Keratinocyte (primary cell): Measurements from ENCODE around the gene KIF3A. TPM values are rescaled to one million over a fixed set of nuclear protein-coding genes. Genes with fewer than 3 reads are reported as not detected.

Experiments
- DNase-seq: peaks from one replicate; pipeline ENCODE4 v3.0.0-alpha.2; 2011; ENCODE audit warnings: low read depth, missing footprints, low spot score
- FAIRE-seq: peaks from 2 replicates; lab custom pipeline; 2011; peaks lifted over from hg19 to GRCh38; lab: Jason Lieb, UNC
- H2AFZ ChIP-seq: 2 replicates; pipeline ENCODE4 v1.6.0; 2012; ENCODE audit warnings: low read length, control low read depth, inconsistent platforms; ENCODE audit not compliant: control insufficient read depth
- H3K27ac ChIP-seq: 2 replicates; pipeline ENCODE4 v1.5.1; 2011; ENCODE audit warnings: low read length; ENCODE audit not compliant: control insufficient read depth, insufficient read depth
- H3K27me3 ChIP-seq: 3 replicates; pipeline ENCODE4 v1.6.0; 2011; ENCODE audit warnings: low read length; ENCODE audit not compliant: control insufficient read depth, insufficient read depth; ENCODE audit errors: extremely low read depth
- H3K36me3 ChIP-seq, 2 experiments: 2 replicates in 1 of 2; 3 replicates in 1 of 2; pipeline ENCODE4 v1.5.1; 2011; ENCODE audit warnings: low read length in 2 of 2, mild to moderate bottlenecking in 1 of 2; ENCODE audit not compliant: control insufficient read depth in 2 of 2, insufficient read depth in 2 of 2; ENCODE audit errors: extremely low read depth in 1 of 2
- H3K4me1 ChIP-seq: 3 replicates; pipeline ENCODE4 v1.5.1; 2011; ENCODE audit warnings: low read length; ENCODE audit not compliant: control insufficient read depth, insufficient read depth; ENCODE audit errors: extremely low read depth
- H3K4me2 ChIP-seq: 3 replicates; pipeline ENCODE4 v1.6.0; 2011; ENCODE audit warnings: low read depth, low read length; ENCODE audit not compliant: control insufficient read depth, insufficient read depth; ENCODE audit errors: extremely low read depth
- H3K4me3 ChIP-seq, 3 experiments: fragments of 200-600 bp in 1 of 3; sonication (generic) in 1 of 3; 2 replicates in 2 of 3; 3 replicates in 1 of 3; pipeline ENCODE4 v1.5.1; 2011 to 2016; ENCODE audit warnings: low read length in 3 of 3, mild to moderate bottlenecking in 3 of 3, control low read depth in 2 of 3, inconsistent platforms in 1 of 3, low read depth in 1 of 3, mixed read lengths in 1 of 3, mixed run types in 1 of 3, moderate library complexity in 1 of 3; ENCODE audit not compliant: control insufficient read depth in 2 of 3, insufficient read depth in 2 of 3; ENCODE audit errors: extremely low read depth in 1 of 3
- H3K79me2 ChIP-seq: 2 replicates; pipeline ENCODE4 v1.6.0; 2012; ENCODE audit warnings: low read length; ENCODE audit not compliant: control insufficient read depth, insufficient read depth
- H3K9ac ChIP-seq: 3 replicates; pipeline ENCODE4 v1.6.0; 2011; ENCODE audit warnings: low read length; ENCODE audit not compliant: control insufficient read depth, insufficient read depth; ENCODE audit errors: extremely low read depth
- H3K9me1 ChIP-seq: 3 replicates; pipeline ENCODE4 v1.6.0; 2011; ENCODE audit warnings: low read length; ENCODE audit not compliant: control insufficient read depth, insufficient read depth; ENCODE audit errors: extremely low read depth
- H3K9me3 ChIP-seq: 2 replicates; pipeline ENCODE4 v1.5.1; 2012; ENCODE audit warnings: low read depth, low read length; ENCODE audit not compliant: control insufficient read depth
- H4K20me1 ChIP-seq: 3 replicates; pipeline ENCODE4 v1.6.0; 2011; ENCODE audit warnings: low read length; ENCODE audit not compliant: control insufficient read depth, insufficient read depth; ENCODE audit errors: extremely low read depth
- CTCF ChIP-seq, 3 experiments: IDR thresholded peaks in 1 of 3; conservative IDR thresholded peaks in 1 of 3; optimal IDR thresholded peaks in 1 of 3; 2 replicates in 2 of 3; 3 replicates in 1 of 3; pipeline versions ENCODE3 to v1.5.1; 2011; ENCODE audit warnings: low read length in 3 of 3, mild to moderate bottlenecking in 3 of 3, moderate library complexity in 2 of 3, control low read depth in 1 of 3, inconsistent platforms in 1 of 3; ENCODE audit not compliant: insufficient read depth in 2 of 3; ENCODE audit errors: extremely low read depth in 1 of 3
- EZH2 ChIP-seq: IDR thresholded peaks from one replicate; pipeline ENCODE4 v1.6.1; 2012; ENCODE audit warnings: inconsistent platforms, mild to moderate bottlenecking, low read length, moderate library complexity
- dilution Hi-C: fragments of 300-500 bp; cut with MboI; formaldehyde crosslinking; loops from one replicate; pipeline ENCODE4 v1.7.0; 2020; ENCODE audit warnings: low sequenced_read_pairs; ENCODE audit not compliant: extremely low pct_ligation_motif_present
- polyA plus RNA-seq, 5 experiments: library from polyadenylated mRNA; depleted of rRNA in 3 of 5; stranded (reverse) in 3 of 5; stranded (forward) in 1 of 5; unstranded in 1 of 5; fragments of >200 nt; gene quantifications; 1 replicate in 1 of 5; 2 replicates in 3 of 5; 3 replicates in 1 of 5; pipeline versions ENCODE4 v1.2.1 to v1.2.3, GENCODE V29; 2011 to 2012; ENCODE audit warnings: missing spikeins in 2 of 5, low read depth in 1 of 5, low replicate concordance in 1 of 5

KIF3A gene
- polyA plus RNA-seq, 1 donor (not counting 4 experiments of a cell fraction or from before 2014, with no cell fraction given), result 15.4 TPM

GRCh38 chr5:132669966-132670882 lies 67.1 kb downstream of the KIF3A start:
- Histone ChIP-seq H3K9ac (no peak overlapping the region), H4K20me1 (no peaks in the 10 kb centered on the region), H3K4me3 (no peak overlapping the region), H3K79me2 (no peaks in the 10 kb centered on the region), H2AFZ (no peak overlapping the region), H3K4me1 (peaks cover 14% of the 10 kb centered on the region), H3K36me3 (no peaks in the 10 kb centered on the region), H3K4me2 (no peak overlapping the region), H3K27ac (no peak overlapping the region), H3K27me3 (no peaks in the 10 kb centered on the region), H3K9me3 (no peaks in the 10 kb centered on the region), H3K9me1 (no peaks in the 10 kb centered on the region)
- no peak for FAIRE-seq
- DNase-seq, result no peak
- dilution Hi-C loops, result no loop called here
- TF ChIP-seq EZH2 (no peak), CTCF (optimal IDR thresholded peaks at IDR 0.05 in 1 of 3, IDR thresholded peaks at IDR 0.05 in 1 of 3, conservative IDR thresholded peaks at IDR 0.05 in 1 of 3; ENCODE audit: extremely low read depth in 1 of 3, insufficient read depth in 2 of 3, low read length in 3 of 3) (no peak)

GRCh38 chr5:132669455-132669820 lies 67.9 kb downstream of the KIF3A start:
- no peak for TF ChIP-seq EZH2
- no peak for TF ChIP-seq CTCF (optimal IDR thresholded peaks at IDR 0.05 in 1 of 3, IDR thresholded peaks at IDR 0.05 in 1 of 3, conservative IDR thresholded peaks at IDR 0.05 in 1 of 3; ENCODE audit: extremely low read depth in 1 of 3, insufficient read depth in 2 of 3, low read length in 3 of 3)
- Histone ChIP-seq H4K20me1 (no peaks in the 10 kb centered on the region), H3K9me1 (no peaks in the 10 kb centered on the region), H3K36me3 (no peaks in the 10 kb centered on the region), H3K27ac (no peak overlapping the region), H3K9me3 (no peaks in the 10 kb centered on the region), H3K4me2 (no peak overlapping the region), H2AFZ (no peak overlapping the region), H3K27me3 (no peaks in the 10 kb centered on the region), H3K79me2 (no peaks in the 10 kb centered on the region), H3K4me3 (no peak overlapping the region), H3K9ac (no peak overlapping the region), H3K4me1 (peaks cover 6% of the 10 kb centered on the region)
- no peak for FAIRE-seq
- dilution Hi-C loops, result no loop called here
- DNase-seq, result no peak
